A673 (cell line): ENCODE measurements around the gene MDGA2. TPM values are rescaled to one million over a fixed set of nuclear protein-coding genes. Genes with fewer than 3 reads are reported as not detected.

Experiments used
- BruUV-seq: library from RNA; stranded (reverse); fragments of 400-500 nt; replicated peaks from 2 replicates; lab custom pipeline; 2021; lab: Mats Ljungman, UMichigan
- CTCF ChIA-PET: fragments of 300-600 bp; sonication (Branson Sonifier 250); formaldehyde crosslinking; loops from one replicate; lab custom pipeline; 2022; ENCODE audit warnings: antibody characterized with exemption; lab: Charles Lee
- POLR2A ChIA-PET: fragments of 300-600 bp; sonication (Branson Sonifier 250); formaldehyde crosslinking; loops from one replicate; lab custom pipeline; 2022; ENCODE audit warnings: antibody characterized with exemption; ENCODE audit not compliant: low non-redundant PET; lab: Charles Lee
- DNase-seq: peaks from one replicate; pipeline ENCODE4 v3.0.0-alpha.2; 2015; ENCODE audit warnings: low spot score
- H3K27ac ChIP-seq: fragments of 200-600 bp; sonication (generic); 2 replicates; pipeline ENCODE4 v1.5.1; 2016; ENCODE audit warnings: mixed run types, low read depth, mild to moderate bottlenecking, mixed read lengths, antibody characterized with exemption, low read length; ENCODE audit not compliant: poor library complexity, severe bottlenecking
- H3K27me3 ChIP-seq: fragments of 200-600 bp; sonication (generic); replicated peaks from 2 replicates; pipeline ENCODE4 v1.6.1; 2017; ENCODE audit warnings: mixed run types, low read depth, mild to moderate bottlenecking, mixed read lengths, antibody characterized with exemption, low read length; ENCODE audit not compliant: insufficient read depth, poor library complexity
- H3K36me3 ChIP-seq: fragments of 200-600 bp; sonication (generic); 2 replicates; pipeline ENCODE4 v1.6.1; 2016; ENCODE audit warnings: mixed run types, mild to moderate bottlenecking, mixed read lengths, antibody characterized with exemption, low read length; ENCODE audit not compliant: insufficient read depth, poor library complexity, severe bottlenecking
- H3K4me1 ChIP-seq: fragments of 200-600 bp; sonication (generic); 2 replicates; pipeline ENCODE4 v1.6.1; 2017; ENCODE audit warnings: mixed run types, mild to moderate bottlenecking, mixed read lengths, antibody characterized with exemption, low read length; ENCODE audit not compliant: insufficient read depth, poor library complexity, severe bottlenecking
- H3K4me3 ChIP-seq: fragments of 200-600 bp; sonication (generic); 2 replicates; pipeline ENCODE4 v1.5.1; 2016; ENCODE audit warnings: low read depth, mixed run types, mild to moderate bottlenecking, mixed read lengths, low read length; ENCODE audit not compliant: poor library complexity, severe bottlenecking
- H3K9me3 ChIP-seq: fragments of 200-600 bp; sonication (generic); 2 replicates; pipeline ENCODE4 v1.6.1; 2016; ENCODE audit warnings: mixed run types, low read depth, mild to moderate bottlenecking, mixed read lengths, antibody characterized with exemption, low read length; ENCODE audit not compliant: poor library complexity, severe bottlenecking
- CTCF ChIP-seq: fragments of 300-800, 200-600 bp; sonication (generic); conservative IDR thresholded peaks from 2 replicates; pipeline ENCODE4 v1.5.1; 2017; ENCODE audit warnings: low read depth, mild to moderate bottlenecking, antibody characterized with exemption, low read length, moderate library complexity, mixed read lengths
- EZH2 ChIP-seq: fragments of 200-600 bp; sonication (generic); IDR thresholded peaks from 2 replicates; pipeline ENCODE4 v1.6.1; 2017; ENCODE audit warnings: borderline replicate concordance, low read depth, mild to moderate bottlenecking, mixed read lengths, antibody characterized with exemption, low read length; ENCODE audit not compliant: poor library complexity, severe bottlenecking
- intact Hi-C: fragments of 100-400 bp; cut with micrococcal nuclease; formaldehyde crosslinking; loops from one replicate; pipeline ENCODE4 v1.10.0; 2022; ENCODE audit not compliant: unreplicated experiment
- total RNA-seq: library from RNA; stranded (reverse); gene quantifications from 2 replicates; pipeline ENCODE4 v1.2.3, GENCODE V29; 2021

Gene MDGA2
- total RNA-seq, 1 experiment from 2014 or later: not detected

GRCh38 chr14:47596232-47596631 lies 79.2 kb downstream of the MDGA2 start:
- CTCF ChIA-PET: no interaction called here
- intact Hi-C loops: no loop called here
- BruUV-seq: no TSS peak

GRCh38 chr14:47595552-47595951 lies 79.9 kb downstream of the MDGA2 start:
- no peak for DNase-seq
- ChIA-PET POLR2A (no interaction called here), CTCF (no interaction called here)
- Histone ChIP-seq H3K36me3 (no peaks in the 10 kb centered on the region), H3K27me3 (no peaks in the 10 kb centered on the region), H3K9me3 (no peaks in the 10 kb centered on the region), H3K27ac (no peak overlapping the region), H3K4me1 (no peaks in the 10 kb centered on the region), H3K4me3 (no peak overlapping the region)
- intact Hi-C loops: no loop called here
- TF ChIP-seq CTCF: no peak
- no peak for TF ChIP-seq EZH2
- BruUV-seq: no TSS peak

More at GRCh38 chr14:47596232-47596631, 79.2 kb downstream of the MDGA2 start:
- POLR2A ChIA-PET: no interaction called here
- Histone ChIP-seq H3K4me3 (no peak overlapping the region), H3K27me3 (no peaks in the 10 kb centered on the region), H3K4me1 (no peaks in the 10 kb centered on the region), H3K9me3 (no peaks in the 10 kb centered on the region), H3K36me3 (no peaks in the 10 kb centered on the region), H3K27ac (no peak overlapping the region)
- DNase-seq: no peak
- TF ChIP-seq EZH2 (no peak), CTCF (no peak)

- no peak for DNase-seq
- TF ChIP-seq CTCF (no peak), EZH2 (no peak)
- intact Hi-C loops: no loop called here
- Histone ChIP-seq H3K36me3 (no peaks in the 10 kb centered on the region), H3K27me3 (no peaks in the 10 kb centered on the region), H3K27ac (no peak overlapping the region), H3K4me3 (no peak overlapping the region), H3K4me1 (no peaks in the 10 kb centered on the region), H3K9me3 (no peaks in the 10 kb centered on the region)
- POLR2A ChIA-PET: no interaction called here
- BruUV-seq: no TSS peak
- CTCF ChIA-PET: no interaction called here
Measured at GRCh38 chr14:47590767-47591495, 84.5 kb downstream of the MDGA2 start.
